Stimulated activated CD4-positive, alpha-beta T cell treated with anti-CD3 and anti-CD28 coated beads, Interleukin-15, amount 100 ng/mL, for 1 hour (primary cell): ENCODE measurements around the gene USP48.
"Not testable (repeated sequence)": the region's sequence is repeated elsewhere in the genome, so short reads cannot be mapped to it uniquely, and the experiment has no call there.

Experiments
- DNase-seq, 2 donors: peaks; one replicate each; pipeline ENCODE4 v3.0.0-alpha.2; 2020; ENCODE audit warnings: low read depth in 1 of 2, low spot score in 1 of 2

Gene USP48

DNA sequence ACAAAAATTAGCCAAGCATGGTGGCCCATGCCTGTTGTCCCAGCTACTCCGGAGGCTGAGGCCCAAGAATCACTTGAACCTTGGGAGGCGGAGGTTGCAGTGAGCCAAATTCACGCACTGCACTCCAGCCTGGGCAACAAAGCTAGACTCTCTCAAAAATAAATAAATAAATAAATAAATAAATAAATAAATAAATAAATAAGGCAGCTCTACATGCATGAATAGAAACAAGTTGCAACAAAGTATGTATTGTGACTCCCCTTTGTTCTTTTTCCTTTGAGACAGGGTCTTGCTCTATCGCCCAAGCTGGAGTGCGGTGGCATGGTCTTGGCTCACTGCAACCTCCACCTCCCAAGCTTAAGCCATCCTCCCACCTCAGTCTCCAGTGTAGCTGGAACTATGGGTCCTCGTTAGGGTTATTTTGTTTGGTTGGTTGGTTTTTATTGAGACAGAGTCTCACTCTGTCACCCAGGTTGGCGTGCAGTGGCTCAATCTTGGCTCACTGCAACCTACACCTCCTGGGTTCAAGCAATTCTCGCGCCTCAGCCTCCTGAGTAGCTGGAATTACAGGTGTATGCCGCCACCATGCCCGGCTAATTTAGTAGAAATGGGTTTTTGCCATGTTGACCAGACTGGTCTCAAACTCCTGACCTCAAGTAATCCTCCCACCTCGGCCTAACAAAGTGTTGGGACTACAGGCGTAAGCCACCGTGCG is 8.0 kb downstream of the USP48 start:
- no peak for DNase-seq

DNA sequence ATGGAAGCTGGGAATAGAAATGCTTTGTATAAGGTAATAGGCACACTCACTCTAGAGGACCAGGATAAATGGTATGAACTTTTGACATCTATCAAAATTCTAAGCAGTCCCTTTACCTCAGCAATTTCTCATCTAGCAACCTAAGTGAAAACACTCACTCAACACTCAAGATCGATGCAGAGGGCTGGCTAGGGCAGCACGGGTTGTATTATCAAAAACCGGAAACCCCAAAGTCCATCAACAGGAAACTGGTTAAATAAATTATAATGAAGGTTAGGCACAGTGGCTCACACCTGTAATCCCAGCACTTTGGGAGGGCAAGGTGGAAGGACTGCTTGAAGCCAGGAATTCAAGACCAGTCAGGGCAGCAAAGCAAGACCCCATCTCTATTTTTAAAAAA is 9.4 kb downstream of the USP48 start:
- DNase-seq, result no peak

DNA sequence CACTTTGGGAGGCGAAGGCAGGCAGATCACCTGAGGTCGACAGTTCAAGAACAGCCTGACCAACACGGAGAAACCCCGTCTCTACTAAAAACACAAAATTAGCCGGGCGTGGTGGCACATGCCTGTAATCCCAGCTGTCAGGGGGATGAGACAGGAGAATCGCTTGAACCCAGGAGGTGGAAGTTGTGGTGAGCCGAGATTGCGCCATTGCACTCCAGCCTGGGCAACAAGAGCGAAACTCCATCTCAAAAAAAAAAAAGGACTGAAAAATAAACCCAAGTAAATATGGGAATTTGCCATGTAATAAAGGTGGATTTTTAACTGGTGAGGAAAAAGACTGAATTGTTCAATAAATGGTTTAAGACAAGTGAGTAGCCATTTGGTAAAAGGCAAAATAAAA is 11.3 kb downstream of the USP48 start:
- DNase-seq, result not testable (repeated sequence)

DNA sequence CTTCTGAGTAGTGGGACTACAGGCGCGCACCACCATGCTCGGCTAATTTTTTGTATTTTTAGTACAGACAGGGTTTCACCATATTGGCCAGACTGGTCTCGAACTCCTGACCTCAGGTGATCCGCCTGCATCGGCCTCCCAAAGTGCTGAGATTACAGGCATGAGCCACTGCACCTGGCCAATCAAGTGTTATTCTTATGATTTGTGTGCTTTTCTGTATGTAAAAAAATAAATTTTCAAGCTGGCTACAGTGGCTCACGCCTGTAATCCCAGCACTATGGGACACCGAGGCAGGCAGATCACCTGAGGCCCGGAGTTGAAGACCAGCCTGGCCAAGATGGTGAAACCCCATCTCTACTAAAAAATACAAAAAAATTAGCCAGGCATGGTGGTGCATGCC is 12.3 kb downstream of the USP48 start:
- DNase-seq, result not testable (repeated sequence)

DNA sequence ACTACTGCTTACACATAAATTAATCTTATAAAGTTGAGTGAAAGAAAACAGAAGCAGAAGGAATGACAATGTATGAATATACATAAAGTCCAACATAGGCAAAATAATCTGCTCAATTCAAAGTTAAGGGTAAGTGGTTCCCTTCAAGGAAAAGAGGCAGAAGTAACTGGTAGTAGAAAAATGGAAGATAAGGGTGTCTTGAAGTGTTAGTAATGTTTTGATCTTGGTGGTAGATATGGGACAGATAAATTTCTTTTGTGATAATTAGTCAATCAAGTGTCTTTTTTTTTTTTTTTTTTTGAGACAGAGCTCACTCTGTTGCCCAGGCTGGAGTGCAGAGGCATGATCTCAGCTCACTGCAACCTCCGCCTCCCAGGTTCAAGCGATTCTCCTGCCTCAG is 12.7 kb downstream of the USP48 start:
- DNase-seq, result no peak

DNA sequence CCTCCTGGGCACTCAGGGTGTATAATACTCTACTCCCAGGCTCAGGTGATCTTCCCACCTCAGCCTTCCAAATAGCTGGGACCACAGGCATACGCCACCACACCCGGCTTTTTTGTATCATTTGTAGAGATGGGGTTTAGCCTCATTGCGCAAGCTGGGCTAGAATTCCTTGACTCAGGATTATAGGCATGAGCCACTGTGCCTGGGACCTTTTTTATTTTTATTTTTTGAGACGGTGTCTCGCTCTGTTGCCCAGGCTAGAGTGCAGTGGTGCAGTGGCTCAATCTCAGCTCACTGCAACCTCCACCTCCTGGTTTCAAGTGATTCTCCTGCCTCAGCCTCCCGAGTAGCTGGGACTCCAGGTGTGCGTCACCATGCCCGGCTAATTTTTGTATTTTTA is 15.8 kb downstream of the USP48 start:
- not testable (repeated sequence) for DNase-seq

DNA sequence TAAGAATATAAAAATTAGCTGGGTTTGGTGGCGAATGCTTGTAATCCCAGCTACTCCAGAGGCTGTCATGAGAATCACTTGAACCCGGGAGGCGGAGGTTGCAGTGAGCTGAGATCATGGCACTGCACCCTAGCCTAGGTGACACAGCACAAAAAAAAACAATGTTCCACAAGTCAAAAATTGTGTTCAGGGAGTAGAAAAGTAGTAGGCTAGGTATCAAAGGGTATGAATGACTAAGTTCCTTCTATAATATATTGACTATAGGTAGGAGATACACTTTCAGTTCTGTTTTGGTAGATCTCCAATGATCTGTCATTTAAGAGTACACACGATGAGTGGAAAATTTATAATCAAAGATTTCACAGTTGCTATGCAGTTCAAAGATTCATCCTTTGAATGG is 16.7 kb downstream of the USP48 start:
- no peak for DNase-seq

DNA sequence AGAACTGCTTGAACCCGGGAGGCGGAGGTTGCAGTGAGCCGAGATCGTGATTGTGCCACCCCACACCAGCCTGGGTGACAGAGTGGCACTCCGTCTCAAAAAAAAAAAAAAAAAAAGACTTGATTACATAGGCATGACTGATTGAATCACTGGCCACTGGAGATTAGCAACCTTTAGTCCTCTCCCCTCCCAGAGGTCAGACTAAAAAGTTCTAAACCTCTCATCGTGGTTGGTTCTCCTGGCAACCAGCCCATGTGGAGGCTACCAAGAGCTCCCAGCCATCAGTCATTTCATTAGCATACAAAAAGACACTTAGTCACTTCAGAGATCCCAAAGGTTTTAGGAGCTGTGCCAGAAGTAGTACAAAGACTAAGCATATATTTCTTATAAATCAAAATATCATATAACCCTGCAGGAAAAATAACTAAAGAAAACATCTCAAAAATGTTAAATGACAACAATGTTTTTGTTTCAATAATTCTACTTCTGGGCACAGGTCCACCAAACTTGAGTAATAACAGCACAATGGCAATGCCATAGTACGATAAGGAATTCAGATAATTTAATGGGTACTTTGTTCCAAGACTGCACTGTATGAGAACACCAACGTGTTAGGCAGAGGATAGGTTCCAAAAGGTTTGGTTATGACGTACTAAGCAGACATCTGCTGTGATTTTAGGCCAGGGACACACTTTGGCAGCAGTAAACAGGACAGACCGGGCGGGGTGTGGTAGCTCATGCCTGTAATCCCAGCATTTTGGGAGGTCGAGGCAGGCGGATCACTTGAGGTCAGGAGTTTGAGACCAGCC is 18.1 kb downstream of the USP48 start:
- no peak for DNase-seq

DNA sequence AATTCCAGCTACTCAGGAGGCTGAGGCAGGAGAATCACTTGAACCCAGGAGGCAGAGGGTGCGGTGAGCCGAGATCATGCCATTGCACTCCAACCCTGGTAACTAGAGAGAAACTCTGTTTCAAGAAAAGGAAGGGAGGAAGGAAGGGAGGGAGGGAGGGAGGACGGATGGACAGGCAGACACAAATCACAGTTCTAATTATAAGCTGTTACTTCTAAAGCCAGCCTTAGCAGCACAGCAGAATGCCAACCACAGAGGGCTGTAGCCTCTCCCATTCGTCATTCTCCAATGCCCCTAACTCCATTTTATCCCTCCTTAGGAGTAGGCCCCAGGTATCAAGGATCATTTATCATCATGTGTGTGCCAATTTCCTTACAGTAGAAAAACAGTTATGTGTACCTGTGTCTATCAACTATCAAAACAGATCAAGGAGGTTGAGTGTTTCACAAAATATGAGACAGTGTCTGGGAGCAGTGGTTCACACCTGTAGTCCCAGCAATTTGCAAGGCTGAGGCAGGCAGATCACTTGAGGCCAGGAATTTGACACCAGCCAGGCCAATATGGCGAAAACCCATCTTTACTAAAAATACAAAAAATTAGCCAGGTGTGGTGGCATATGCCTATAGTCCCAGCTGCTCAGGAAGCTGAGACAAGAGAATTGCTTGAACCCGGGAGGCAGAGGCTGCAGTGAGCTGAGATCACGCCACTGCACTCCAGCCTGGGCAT is 19.1 kb downstream of the USP48 start:
- DNase-seq, result no peak

DNA sequence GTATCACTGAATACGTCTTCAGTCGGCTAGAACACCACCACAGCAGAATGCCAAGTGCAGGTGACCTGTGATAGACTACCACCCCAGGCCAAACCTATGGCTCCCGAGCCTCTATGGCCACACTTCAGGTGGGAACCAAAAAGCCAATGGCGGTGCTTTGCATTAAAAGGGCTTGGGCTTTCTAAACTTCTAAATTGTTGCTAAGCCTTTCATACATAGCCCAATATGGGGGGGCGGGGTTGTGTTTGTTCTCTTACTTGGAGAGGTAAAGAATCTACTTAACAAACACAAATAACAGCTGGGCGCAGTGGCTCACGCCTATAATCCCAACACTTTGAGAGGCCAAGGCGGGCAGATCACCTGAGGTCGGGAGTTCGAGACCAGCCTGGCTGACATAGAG is 19.7 kb downstream of the USP48 start:
- DNase-seq, result no peak

DNA sequence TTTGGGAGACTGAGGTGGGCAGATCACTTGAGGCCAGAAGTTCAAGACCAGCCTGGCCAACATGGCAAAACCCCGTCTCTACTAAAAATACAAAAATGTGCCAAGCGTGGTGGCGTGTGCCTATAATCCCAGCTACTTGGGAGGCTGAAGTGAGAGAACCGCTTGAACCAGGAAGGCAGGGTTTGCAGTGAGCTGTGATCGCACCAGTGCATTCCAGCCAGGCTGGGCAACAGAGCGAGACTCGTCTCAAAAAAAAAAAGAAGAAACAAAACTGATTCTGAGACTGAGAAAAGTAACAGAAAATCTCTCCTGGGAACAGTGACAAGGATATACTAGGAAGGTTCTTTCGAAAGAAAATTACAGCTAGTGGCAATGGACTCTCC is 20.9 kb downstream of the USP48 start:
- no peak for DNase-seq

DNA sequence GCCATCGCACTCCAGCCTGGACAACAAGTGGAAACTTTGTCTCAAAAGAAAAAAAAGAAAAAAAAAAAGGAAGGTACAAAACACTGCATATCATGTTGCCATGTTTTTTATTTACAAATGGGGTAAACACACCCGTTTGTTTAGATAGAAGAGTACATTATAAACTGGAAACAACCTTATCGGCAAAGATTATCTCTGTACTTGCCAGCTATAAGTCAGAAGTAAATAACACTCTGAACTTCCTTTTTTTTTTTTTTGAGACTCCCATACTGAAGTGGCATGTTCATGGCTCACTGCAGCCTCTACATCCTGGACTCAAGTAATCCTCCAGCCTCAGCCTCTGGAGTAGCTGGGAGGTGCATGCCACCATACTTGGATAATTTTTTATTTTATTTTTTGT is 21.9 kb downstream of the USP48 start:
- DNase-seq, result no peak

DNA sequence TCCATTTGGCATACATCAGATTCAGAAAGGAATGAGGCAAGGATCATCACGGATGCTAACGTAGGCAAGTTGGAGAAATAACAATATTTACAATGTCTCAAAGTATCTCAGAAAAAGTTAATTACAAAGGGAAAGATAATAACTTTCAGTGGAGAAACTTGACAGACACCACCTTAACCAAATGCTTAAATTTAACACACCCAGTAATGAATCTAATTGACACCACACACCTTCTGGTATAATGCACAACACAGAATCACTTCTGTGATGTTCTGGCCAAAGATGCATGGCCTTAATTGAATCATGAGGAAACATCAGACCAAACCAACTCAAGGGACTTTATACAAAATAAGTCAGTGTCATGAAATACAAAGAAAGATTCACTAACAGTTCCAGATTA is 23.1 kb downstream of the USP48 start:
- DNase-seq, result no peak

DNA sequence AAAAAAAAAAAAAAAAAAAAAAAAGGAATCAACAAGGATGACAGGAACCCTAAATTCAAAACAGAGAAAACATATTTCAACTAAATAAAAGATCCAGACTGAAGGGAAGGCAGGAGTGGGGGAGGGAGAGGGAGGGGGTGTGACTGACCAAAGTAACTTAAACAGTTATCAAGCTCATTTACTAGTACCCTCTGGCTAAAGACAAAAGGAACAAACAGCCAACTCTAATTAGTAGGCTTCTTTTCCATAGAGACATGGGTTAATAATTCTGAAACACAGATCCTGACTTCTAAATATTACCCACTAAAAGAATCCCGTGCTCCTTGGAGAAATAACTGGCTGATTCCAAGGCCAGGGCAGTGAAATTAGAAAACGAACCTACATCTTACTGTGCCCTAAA is 23.8 kb downstream of the USP48 start:
- no peak for DNase-seq

DNA sequence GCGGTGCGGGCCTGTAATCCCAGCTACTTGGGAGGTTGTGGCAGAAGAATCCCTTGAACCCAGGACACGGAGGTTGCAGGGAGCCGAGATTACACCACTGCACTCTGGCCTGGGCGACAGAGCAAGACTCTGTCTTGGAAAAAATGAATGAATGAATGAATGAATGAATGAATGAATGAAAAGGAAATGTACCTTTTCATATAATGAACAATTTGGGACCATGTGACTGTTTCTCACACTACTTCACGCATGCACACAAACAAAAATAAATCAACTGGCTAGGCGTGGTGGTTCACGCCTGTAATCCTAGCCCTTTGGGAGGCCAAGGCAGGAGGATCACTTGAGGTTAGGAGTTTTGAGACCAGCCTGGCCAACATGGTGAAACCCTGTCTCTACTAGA is 24.3 kb downstream of the USP48 start:
- DNase-seq, result no peak

DNA sequence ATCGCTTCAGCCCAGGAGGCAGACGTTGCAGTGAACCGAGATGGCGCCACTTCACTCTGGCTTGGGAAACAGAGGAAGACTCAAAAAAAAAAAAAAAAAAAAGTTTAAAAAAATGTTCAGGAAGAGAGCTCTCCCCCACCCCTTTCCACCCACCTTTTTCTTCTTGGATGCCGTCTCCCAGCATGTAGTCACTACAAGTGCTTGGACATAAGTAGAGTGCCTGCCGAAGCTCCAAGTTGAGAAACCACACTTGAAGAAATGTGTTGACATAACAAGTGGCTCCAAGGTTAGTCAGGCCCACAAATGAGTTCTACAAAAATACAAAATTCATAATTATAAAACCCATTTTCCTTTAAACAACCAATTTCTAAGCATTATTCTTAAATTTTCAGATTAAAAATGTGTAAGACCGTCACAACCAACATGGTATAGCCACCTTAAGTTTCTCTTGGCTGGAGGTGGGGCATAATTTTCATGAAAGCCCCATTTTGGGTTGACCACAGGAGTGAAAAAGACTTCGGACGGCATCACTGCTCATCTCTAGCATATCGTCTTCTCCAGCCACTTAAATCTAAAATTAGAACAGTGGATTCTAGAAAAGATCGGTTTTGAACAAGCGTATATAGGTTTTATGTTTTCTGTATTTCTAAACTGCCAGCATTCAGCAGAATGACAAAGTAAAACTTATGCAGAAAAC is 26.4 kb downstream of the USP48 start:
- no peak for DNase-seq

DNA sequence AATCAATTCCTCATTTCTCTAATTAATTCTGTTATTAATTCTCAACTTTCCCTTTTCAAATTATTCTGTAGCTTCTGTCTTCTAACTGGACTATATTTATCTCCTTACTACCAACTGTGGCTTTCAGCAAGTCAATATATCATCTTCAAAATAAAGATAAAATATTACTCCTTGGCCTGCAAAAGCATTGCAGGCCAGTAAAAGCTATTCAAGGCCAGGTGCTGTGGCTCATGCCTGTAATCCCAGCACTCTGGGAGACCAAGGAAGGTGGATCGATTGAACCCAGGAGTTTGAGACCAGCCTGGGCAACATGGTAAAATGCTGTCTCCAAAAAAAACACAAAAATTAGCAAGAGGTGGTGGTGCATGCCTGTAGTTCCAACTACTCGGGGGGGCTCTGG is 27.9 kb downstream of the USP48 start:
- no peak for DNase-seq

DNA sequence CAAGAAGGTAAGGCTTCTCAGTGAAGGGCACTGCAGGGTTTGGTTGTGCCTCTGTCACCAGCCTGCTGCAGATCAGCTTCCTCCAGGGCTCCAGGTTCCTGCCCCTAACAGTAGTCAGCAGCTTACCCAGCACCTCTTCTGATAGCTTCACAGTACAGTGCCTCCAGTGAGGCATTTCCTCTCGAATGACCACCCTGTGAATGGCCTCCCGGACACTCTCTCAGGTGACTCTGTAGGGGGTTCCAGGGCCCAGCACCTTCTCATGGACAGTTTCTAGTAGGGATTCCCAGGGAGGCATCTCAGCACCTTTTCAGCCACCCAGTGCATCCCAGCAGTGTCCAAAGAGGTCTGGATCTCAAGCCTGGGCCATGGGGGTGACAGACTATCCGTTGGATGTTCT is 28.4 kb downstream of the USP48 start:
- no peak for DNase-seq

DNA sequence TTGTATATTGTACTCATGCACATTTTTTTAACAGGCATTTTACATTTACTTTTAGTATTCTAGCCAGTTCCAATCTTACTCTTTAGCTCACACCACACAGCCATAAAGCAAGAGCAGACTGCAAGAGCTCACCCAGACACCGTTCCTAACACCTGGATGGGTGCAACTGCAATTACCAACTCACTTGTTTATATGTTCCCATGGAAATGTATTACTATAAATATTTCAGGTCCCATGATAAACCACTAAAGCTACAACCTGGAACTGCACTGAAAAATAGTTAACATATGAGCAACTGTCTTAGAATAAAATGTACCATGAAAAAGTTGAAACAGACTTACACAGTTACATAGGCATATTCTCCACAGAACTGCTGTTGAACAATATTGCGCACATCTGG is 30.8 kb downstream of the USP48 start:
- no peak for DNase-seq

DNA sequence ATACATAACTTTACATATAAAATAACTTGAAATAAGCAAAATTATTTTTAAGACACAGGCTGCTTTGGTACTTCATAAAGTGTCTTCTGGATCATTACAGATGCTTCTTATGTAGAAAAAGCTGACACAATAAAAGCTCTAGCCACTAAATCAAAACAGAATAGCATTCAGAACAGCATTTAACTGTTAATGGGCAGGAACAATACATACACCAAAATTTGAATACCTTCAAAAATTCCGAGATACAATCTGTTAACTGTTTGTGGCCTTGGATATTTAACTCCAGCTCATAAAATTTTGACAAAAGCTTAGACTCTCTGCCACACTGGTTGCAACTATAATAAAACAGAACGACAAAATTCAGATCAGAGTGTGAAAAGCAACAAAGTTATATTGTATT is 31.7 kb downstream of the USP48 start:
- no peak for DNase-seq

DNA sequence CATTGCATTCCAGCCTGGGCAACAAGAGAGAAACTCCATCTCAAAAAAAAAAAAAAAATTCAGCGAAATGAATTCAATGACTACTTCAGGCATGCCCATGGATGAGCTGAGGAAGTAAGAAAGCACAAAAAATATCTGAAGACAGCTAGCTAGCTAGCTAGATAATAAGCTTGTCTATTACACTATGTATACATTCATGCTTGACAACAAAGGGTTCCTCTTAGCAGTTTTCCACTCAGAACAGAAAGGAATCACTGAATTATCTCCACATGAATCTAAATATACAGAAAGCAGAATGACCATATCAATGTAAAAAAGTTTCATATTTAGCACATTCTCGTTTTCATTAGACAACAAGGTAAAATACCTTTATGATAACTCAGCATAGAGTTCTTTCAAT is 32.1 kb downstream of the USP48 start:
- DNase-seq, result no peak
